NCI-H69 (cell line): ENCODE results near the gene ZBTB47.

Experiments used
- DNase-seq: peaks from one replicate; lab custom pipeline; 2025; lab: John Stamatoyannopoulos, UW

The ZBTB47 gene

GRCh38 chr3:42652611-42653302 lies 740 bp upstream of the ZBTB47 start:
- peak; percentile 51 for DNase-seq

- DNase-seq, result no peak
Observed at GRCh38 chr3:42653303-42653559, 266 bp upstream of the ZBTB47 start.

DNA sequence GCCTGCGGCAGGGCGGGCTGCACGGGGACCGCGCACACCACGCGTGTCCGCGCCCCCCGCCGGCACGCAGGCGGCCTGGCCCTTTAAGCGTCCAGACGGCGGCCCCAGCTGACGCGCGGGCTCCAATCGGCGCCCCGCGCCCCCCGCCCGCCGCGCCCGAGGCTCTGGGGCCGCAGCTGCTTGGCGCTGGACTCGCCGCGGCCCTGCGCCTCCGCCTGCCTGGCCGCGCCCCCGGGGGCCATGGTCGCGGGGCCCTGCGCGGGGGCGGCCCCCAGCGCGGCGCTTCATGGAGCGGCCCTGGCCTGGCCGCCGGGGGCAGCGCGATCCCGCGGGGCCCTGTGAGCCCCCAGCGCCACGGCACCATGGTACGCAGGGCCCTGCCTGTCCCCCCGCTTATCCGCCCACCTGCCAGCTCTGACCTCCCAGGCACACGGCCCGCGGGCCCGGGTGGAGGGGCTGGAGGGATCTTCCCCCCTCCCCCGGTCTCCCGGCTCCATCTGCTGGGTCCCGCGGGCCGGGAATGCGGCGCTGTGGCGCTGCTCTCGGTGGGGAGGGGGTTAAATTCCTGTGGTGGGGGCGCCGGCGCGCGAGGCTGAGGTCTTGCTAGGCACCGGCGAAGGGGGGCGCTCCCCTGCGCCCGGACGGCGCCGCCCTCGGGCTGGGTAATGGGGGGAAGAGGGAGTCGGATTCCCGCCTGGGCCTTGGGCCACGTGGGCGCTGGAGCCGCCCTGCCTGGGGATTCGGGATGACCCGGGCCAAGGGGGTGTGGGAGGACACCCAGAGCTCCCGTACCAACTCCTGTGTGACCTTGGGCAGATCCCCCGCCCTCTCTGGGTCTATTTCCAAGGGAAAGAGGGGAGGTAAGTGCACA lies 1.1 kb downstream of the ZBTB47 start:
- peak; percentile 84 for DNase-seq

DNA sequence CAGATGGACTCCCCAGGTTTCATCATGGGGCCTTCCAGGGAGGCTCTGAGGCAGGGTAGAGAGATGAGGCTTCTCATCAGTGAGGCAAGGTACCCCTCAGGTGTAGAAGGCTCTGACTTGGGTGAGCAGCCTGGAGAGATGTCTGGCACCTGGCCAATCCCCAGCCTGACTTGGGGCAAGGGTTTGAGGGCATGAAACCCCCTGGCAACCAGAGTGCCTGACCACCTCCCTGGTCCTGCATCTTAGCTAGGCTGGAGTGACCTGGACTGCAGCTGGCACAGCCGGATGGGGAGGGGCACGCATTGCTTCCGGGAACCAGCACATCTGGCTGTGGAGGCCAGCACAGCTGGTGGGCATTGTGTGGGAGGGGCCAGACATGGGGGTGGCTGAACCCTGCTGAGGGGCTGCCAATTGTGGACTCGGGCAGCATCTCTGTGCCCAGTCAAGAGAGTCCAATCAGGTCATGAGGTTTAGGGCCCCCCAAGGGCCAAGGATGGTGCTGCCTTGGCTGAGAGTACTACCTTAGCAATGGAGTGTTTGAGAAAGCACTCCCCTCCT lies 1.9 kb downstream of the ZBTB47 start:
- DNase-seq, result peak; percentile 29

- DNase-seq, result no peak
Observed at GRCh38 chr3:42655980-42656679, 2.6 kb downstream of the ZBTB47 start.

DNA sequence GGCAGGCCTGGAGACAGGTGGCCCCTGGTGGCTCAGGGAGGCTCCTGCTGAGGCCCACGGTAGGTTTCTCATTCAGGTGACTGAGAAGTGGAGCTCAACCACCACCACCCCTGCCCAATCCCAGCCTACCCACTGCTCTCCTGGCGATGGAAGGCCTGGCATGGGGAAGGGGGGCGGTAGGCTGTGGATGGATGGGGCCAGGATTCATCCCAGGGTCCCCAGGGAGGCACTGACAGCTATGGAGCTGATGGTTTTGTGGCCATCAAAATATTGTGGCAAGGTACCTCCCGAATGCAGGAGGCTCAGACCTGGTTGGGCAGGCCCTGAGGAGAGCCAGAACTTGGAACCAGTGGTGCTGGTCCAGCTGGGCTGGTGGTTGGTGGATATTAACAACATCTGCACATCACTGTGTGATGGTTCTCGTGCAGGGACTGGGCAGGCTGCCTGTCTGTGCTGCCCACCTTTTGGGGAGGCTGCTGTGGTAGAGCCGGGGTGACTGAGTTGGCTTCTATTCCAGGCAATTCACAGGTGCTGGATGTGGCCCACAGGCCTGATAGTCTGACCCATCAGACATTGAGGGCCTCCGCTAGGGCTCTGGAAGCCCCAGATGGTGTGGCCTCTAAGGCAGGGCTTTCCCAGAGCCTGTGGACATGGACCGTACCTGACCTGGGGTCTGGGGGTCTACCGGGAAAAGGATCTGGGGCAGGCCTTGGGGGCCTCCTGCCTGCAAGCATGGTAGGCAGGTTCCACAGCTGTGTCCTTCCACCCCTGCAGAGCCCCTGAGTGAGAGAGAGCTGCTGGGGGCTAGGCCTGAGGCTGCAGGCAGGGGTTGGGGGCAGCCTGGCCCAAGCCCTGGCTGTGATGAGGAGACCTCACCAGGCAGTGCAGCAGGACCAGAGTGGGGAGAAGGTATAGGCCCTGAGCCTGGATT lies 3.4 kb downstream of the ZBTB47 start:
- DNase-seq, result no peak

- no peak for DNase-seq
Observed at GRCh38 chr3:42657675-42658074, 4.2 kb downstream of the ZBTB47 start.

DNA sequence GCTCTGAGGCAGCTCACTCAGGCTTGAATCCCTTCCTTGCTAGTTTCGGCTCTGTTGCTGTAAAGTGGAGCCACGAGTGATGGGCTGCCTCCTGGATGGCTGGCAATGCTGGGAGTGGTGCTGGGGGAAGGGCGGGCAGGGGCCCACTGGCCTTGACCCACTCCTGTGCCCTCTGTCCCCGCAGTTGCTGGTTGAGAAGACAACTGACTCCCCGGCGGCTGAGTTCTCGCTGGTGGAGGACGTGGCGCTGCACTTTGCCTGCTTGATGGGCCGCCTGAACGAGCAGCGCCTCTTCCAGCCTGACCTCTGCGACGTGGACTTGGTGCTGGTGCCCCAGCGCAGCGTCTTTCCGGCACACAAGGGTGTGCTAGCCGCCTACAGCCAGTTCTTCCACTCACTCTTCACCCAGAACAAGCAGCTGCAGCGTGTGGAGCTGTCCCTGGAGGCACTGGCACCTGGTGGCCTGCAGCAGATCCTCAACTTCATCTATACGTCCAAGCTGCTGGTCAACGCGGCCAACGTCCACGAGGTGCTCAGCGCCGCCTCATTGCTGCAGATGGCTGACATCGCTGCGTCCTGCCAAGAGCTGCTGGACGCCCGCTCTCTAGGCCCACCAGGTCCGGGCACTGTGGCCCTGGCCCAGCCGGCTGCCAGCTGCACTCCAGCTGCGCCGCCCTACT lies 4.7 kb downstream of the ZBTB47 start:
- no peak for DNase-seq

DNA sequence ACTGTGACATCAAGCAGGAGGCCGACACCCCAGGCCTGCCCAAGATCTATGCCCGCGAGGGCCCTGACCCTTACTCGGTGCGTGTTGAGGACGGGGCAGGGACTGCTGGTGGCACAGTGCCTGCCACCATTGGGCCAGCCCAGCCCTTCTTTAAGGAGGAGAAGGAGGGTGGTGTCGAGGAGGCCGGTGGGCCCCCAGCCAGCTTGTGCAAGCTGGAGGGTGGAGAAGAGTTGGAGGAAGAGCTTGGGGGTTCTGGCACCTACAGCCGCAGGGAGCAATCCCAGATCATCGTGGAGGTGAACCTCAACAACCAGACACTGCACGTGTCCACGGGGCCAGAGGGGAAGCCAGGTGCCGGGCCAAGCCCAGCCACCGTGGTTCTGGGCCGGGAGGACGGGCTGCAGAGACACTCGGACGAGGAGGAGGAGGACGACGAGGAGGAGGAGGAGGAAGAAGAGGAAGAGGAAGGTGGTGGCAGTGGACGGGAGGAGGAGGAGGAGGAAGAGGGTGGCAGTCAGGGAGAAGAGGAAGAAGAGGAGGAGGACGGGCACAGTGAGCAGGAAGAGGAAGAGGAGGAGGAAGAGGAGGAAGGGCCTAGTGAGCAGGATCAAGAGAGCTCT lies 5.4 kb downstream of the ZBTB47 start:
- no peak for DNase-seq

DNA sequence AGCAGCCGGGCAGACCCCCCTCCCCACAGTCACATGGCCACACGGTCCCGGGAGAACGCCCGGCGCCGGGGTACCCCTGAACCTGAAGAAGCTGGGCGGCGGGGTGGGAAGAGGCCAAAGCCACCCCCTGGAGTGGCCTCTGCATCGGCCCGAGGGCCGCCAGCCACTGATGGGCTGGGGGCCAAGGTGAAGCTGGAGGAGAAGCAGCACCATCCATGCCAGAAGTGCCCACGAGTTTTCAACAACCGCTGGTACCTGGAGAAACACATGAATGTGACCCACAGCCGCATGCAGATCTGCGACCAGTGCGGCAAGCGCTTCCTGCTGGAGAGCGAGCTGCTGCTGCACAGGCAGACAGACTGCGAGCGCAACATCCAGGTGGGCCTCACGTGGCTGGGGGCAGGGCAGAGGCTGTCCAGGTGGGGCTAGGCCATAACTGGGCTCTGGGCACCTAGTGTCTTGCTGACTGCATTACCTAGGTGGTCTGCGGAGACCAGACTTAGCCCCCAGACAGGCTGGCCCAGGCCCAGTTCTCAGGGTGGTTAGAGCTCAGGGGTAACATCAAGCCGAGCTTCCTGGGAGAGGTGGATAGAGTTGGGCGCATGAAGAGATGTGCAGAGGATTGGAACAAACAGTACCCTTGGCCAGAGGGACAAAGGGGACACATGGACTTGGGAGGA lies 6.1 kb downstream of the ZBTB47 start:
- DNase-seq, result no peak

GRCh38 chr3:42660131-42660715 lies 6.7 kb downstream of the ZBTB47 start:
- DNase-seq, result peak; percentile 88

- DNase-seq, result peak; percentile 64
Observed at GRCh38 chr3:42660898-42661297, 7.4 kb downstream of the ZBTB47 start.

- no peak for DNase-seq
Observed at GRCh38 chr3:42661593-42662022, 8.1 kb downstream of the ZBTB47 start.

GRCh38 chr3:42662037-42662812 lies 8.7 kb downstream of the ZBTB47 start:
- DNase-seq, result no peak

- DNase-seq, result no peak
Observed at GRCh38 chr3:42662813-42663535, 9.5 kb downstream of the ZBTB47 start.

DNA sequence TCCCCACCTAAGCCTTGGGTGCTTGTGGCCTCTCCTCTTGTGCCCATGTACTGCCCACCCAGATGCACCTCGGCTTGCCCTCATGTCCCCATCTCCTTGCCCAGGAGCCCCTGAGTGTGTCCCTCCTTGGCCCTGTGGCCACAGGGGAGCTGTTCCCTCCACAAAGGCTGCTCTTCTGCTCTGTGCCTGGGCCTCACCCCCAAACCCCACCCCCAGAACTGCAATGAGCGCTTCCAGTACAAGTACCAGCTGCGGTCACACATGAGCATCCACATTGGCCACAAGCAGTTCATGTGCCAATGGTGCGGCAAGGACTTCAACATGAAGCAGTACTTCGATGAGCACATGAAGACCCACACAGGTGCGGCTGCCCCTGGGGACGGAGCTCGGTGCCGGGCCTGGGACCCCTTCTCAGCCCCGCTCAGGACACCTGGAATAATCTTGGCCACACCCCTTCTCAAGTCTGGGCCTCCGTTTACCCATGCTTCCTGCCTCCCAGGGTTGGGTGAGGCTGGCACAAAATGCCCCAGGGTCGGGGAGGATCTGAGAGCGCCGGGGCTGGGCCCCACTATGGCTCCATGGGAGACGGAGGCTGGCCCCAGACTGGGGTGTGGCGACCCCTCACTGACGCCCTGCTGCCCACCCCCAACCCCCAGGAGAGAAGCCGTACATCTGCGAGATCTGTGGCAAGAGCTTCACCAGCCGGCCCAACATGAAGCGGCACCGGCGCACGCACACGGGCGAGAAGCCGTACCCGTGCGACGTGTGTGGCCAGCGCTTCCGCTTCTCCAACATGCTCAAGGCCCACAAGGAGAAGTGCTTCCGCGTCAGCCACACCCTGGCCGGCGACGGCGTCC lies 10.3 kb downstream of the ZBTB47 start:
- DNase-seq, result no peak

DNA sequence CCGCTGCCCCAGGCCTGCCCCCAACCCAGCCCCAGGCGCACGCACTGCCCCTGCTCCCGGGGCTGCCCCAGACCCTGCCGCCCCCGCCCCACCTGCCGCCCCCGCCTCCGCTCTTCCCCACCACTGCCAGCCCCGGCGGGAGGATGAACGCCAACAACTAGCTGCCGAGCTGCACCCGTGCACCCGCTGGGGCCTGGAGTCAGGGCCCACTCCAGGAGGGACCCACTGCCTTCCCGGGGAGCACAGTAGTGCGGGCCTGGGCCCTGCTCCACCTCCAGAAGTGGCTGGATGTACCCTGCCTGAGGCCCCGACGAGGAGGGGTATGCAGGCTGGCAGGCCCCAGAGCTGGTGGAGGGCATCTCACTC lies 10.9 kb downstream of the ZBTB47 start:
- no peak for DNase-seq
